HG02852 (cell line): ENCODE measurements around the gene TMEM253.

Experiments
- ATAC-seq: cut with Tn5 transposase; IDR thresholded peaks from one replicate; pipeline ENCODE4 v1.9.1; 2021; ENCODE audit warnings: mild to moderate bottlenecking, moderate library complexity; ENCODE audit not compliant: unreplicated experiment

TMEM253 gene

DNA sequence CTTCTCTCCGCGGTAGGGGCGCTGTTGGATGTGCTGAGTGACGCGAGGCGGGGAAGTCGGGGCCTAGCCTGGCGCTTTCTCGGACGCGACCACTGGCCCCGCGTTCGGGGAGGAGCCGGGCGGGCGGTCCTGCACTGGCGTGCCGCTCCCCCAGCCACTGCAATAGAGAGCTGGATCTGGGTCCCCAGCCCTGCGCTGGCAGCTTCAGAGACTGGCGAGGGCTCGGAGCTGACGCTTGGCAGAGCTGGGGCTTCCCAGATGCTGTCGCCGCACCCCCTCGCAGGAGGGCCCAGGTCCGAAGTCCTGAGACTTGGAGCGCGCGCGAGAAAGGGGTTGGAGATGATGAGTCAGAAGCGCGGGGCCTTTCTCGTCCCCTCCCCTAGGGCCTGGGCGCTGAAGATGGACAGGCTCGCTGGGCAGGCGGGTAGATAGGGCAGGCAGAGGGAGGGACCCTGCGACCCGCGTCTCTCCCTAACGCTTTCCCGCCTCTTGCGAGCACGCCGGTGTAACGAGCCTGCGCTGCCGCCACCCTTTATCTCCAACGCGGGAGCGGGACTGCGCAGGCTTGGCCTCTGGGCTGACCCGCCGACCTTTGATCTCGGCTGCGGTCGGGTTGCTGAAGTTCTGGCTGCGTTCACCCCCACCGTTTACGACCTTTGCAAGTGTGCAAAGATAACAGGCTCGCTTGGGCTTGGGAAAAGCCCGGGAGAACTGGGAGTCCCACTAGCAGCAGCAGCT, 3.0 kb downstream of the TMEM253 start:
- ATAC-seq = peak; percentile 94

DNA sequence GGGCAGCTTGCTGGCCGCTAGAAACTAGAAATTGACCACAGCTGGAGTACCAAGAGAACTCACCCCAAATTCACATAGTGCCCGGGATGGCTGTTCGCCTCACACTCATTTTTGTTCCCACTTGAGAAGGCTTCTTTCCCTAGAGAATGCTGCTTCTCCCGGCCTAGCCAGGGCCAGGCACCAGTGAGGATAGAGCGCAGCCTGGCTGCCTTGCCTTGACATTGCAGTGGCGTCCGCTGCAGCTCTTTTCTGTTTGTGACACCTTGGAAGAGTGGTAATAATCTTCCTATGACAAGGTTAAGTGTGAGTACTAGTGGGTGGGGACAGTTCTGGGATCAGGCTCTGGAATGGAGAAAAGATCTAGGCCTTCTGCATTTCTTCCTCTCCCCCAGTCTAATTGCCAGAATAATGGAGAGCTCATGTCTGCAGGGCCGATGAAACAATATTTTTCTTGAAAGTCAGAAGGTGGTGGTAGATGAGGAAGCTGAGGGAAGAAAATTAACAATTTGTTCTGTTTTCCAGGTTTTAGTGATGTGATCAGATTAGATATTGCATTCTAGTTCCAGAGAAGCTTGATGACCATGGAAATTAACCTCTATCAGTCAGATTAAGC, 3.7 kb downstream of the TMEM253 start:
- ATAC-seq = peak; percentile 34

DNA sequence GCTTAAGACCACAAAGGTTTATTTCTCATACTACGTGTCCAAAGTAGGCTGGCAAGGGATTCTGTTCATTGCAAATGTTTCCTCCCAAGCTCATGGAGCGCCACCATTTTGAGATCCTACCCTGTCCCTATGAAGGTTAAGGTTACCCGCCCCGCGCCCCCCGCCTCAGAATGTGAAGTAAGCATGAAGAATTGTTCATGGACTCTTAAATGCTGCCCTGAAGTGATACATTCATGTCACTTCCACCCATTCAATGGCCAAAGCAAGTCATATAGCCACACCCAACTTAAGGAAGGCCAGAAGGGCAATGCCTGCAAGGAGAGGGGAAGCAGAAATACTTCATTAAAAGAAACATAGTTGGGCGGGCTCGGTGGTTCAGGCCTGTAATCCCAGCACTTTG, 4.2 kb downstream of the TMEM253 start:
- no peak for ATAC-seq

DNA sequence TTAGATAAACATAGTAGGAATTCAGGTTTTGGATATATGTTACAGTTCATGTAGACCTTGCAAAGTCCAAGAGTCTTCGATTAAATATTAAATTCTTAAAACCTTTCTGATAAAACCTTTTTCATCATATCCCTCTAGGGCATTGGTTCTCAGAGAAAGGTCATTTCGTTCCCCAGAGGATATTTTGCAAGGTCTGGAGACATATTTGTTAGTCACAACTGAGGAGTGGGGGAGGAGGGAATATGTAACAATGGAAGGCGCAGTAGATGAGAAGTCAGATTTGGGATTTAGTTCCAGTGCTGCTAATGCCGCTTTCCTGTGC, 5.3 kb downstream of the TMEM253 start:
- no peak for ATAC-seq

DNA sequence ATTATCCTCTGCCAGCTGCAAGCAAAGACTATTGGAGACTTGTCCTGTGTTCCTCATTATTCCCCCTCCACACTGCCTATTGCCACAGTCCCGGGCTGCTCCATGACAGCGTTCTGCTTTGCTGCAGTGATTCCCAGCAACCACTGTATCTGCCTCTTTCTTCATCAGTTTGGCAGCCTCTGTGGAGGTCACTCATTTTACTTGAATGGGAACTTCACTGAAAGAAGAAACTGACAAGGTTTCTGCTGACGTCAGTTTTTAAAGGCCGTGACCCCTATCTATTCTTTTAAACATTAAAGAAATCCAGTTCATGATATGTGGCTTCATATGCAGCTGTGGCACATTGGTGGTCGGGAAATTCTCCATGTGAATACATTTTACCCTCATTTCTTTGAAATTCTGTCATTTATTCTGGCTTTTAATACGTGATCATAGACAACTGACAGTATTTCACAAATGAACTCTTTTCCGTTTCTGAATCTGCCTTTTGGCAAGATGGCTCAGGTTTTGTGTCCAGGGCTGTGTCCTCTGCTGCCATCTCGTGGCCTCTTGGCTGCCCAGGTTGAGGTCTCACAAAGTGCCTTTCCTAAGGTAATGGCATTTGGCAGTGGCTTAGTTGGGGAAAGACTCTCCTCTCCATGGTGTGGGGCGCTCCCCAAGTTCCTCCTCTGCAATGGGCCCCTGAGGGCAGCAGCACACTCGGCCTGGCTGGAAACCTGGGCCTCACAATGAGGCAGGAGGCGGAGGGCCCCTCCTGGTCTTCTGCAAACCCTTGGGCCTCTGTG, 5.8 kb downstream of the TMEM253 start:
- ATAC-seq = no peak

DNA sequence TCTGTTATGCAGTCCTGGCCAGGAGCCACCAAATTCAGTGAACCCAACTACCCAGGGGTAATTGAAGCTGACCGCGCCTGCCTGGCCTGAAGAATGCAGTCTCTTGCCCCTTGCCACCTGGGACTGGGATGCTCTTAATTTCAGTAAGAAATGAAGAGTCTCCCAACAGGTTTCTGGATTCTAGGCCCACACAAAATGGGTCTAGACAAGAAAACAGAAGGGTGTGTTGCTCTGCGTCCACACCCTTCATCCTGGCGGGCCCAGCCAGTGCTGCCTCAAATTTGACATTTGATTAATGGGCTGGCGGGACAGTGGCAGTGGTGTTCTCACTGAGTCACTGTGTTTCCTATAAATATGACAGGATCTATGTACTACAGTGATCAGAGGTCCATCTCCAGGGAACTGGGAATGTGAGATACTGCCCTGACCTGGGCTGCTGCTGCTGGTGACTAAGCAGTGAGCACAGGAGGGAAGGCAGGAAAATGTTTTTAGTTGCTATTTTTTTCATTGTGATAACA, 6.5 kb downstream of the TMEM253 start:
- no peak for ATAC-seq

DNA sequence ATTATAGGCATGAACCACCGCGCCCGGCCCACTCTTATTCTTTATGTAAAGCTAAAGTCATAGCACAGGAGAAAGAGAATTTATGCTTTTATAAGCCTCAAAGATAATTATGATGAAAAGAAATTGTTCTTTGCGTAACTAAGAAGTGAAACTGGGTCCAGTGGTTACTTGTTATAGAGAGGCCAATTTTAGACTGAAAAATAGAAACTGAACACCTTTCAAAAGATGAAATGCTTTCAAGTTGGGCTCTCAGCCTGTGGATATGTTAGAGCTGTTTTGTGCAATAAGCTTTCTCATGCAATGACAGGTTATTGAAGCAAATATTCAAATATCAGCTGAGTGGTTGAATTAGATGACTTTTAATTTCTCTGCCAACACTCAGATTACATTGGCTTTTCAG, 7.9 kb downstream of the TMEM253 start:
- ATAC-seq = no peak

DNA sequence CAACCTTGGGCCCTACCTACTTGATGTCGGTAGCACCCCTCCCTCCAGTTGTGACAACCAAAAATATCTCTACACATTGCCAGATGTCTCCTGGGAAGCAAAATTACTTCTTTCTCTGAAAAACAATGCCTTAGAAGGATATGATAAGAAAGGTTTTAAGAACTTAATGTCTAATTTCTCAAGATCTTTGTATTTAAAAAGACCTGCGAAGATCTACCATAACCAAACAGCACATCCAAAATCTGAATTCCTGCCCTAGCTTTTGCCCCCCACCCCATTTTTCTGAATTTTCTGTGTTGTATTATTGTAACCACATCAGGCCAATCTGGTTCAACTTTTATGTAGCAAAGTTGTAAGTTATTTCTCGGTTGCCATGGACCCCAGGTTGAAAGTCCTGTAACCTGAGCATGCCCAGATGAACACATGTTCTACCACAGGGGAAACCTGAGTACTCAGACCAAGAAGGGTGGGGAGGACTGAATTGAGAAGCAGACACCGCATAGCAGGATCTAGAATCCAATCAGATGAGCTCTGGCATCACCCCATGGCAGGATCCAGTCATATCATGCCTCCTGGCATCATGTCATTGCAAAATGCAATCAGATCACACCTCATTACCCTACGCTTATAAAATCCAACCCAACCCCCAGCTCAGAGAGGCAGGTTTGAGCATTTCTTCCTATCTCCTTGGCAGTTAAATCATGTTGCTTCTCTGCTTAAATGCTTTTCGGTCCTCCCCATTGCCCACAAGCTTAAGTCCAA, 8.7 kb downstream of the TMEM253 start:
- ATAC-seq = peak; percentile 73

DNA sequence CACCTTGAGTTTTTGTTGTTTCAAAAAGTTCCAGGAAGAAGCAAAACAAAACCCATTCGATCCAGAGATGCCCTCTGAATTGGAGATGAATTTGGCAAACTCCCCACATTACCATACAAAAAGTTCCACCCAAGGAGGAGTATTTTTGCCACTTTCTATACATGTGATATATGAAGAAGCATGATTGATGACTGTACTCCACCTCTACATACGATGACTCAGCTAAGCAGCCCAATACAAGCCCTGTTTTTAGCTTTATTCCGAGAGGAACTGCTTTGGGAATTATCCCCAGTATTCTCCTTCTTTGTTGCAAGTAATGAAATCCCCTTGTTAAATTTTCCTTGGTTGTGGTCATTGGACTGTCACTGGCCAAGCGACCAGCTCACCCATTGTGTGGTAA, 11.4 kb downstream of the TMEM253 start:
- ATAC-seq = no peak

DNA sequence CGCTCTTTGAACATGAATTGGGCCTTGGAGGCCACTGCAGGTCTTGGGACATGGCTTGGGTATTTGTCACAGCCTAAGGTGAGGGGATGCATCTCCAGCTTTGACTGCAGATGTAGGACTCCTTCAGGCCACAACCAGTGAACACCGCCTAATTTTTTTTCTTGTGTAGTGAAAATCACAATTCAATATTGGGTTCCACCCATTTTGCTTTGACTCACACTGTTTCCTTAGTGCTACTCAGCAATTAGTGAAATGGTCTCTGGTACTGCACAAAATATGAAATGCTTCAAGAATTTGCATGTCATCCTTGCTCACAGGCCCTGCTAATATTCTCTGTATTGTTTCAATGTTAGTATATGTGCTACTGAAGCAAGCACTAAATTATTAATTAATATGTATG, 12.5 kb downstream of the TMEM253 start:
- no peak for ATAC-seq

DNA sequence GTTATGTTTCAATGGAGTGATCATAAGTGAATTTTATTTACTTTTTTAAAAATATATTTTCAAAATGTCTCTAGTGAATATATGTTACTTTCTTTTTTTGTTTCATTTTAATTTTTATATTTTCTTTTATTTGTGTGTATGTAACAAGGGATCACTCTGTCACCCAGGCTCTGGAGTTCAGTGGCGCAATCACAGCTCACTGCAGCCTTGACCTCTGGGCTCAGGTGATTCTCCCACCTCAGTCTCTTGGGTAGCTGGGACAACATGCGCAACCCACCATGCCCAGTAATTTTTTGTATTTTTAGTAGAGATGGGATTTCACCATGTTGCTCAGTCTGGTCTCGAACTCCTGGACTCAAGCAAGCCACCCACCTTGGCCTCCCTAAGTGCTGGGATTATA, 18.1 kb downstream of the TMEM253 start:
- no peak for ATAC-seq

DNA sequence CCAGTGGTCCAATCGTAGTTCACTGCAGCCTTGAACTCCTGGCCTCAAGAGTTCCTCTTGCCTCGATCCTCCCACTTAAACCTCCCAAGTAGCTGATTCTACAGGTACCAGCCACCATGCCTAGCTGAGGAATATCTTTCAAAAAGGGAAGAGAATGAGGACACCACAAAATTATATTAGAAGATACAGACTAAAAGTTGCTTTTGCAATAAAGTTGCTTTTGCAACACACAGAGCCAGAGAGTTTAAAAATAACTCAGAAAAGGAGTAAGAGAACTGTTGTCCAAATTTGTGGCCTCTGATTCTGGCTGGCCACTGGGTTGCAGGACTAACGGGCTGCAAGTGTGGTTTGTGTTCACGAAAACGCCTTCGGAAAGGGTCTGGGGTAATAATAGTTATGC, 19.8 kb downstream of the TMEM253 start:
- no peak for ATAC-seq

DNA sequence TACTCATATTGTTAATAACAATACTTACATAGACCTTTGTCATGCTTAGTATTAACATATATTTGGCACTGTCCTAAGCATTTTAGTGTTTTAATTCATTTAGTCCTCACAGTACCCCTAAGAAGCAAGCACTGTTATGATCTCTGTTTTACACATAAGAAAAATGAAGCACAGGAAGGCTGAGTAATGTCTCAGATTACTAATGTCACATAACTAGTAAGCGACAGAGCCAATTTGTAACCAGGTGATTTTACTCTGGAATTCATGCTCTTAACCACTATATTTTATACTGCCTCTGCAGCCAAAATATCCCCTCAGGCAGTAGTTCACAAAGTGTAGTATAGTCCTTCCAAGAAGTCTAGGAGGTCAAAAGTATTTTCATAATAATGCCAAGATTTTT, 20.3 kb downstream of the TMEM253 start:
- no peak for ATAC-seq

DNA sequence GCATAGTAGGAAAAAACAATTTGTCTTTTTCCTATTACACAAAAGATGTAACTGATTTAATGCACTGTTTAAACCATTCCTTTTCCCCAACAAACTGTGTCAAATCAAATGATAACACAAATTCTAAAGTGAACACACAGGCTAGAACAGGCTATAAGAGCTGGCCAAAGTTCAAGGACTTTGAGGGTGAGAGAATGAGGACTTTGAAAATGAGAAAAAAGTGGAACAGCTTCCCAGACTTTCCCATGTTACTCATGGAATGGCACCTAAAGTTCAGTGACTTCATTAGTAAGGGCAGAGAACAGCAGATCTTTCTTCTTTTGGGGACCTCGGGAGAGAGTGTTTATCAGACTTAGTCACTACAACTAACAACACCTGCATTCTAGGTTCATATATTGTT, 22.6 kb downstream of the TMEM253 start:
- ATAC-seq = no peak

DNA sequence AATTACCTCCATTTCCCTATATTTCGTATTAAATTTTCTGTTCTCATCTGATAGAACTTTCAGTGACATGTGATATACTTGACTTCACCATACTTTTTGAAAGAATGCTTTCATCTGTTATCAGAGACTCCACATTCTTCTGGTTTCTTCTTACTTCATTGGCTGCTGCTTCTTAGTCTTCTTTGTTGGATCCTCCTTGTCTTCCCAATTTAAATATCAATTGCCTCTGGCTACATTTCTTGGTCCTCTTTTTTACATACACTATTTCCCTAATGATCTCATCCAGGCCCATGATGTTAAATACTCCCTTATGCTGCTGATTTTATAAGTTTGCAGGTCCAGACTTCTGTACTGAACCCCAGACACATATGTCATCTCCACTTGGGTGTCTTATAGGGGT, 33.0 kb downstream of the TMEM253 start:
- no peak for ATAC-seq

DNA sequence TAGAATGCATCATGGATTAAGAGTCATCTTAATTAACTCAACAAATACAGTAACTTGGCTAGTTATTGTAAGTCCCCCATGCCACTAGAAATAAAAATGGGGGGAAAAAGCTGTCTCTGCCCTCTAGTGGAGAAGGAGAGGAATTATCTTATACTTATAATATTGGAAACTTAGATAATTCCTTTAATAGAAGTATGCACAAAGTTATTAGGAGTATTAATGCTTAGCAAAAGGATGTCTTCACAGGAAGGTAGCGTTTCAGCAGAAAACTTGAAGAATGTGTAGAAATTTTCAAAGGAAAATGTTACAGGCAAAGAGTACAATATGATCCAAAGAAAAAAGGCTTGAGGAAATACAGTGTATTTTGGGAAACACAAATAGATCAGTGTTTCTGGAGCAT, 35.2 kb downstream of the TMEM253 start:
- ATAC-seq = no peak

DNA sequence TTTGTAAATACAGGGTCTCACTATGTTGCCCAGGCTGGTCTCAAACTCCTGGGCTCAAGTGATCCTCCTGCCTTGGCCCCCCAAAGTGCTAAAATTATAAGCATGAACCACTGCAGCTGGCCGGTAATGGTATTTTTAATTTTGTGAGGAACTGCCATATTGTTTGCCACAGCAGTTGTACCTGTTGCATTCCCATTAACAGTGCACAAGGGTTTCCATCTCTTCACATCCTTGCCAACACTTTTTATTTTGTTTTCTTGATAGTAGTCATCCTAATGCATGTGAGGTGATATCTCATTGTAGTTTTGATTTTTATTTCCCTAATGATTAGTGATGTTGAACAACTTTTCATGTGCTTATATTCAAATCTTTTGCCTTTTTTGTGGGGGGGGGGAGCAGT, 41.5 kb downstream of the TMEM253 start:
- no peak for ATAC-seq

DNA sequence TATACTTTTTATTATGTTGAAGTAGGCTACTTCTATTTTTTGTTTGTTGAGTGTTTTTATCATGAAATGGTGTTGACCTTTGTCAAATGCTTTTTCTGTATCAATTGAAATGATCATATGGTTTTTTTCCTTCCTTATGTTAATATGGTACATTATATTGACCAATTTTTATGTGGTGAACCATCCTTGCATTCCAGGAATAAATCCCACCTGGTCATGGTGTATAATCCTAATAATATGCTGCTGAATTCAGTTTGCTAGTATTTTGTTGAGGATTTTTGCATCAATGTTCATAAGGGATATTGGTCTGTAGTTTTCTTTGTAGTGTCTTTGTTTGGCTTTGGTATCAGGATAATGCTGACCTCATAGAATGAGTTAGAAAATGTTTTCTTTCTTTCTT, 44.6 kb downstream of the TMEM253 start:
- no peak for ATAC-seq

DNA sequence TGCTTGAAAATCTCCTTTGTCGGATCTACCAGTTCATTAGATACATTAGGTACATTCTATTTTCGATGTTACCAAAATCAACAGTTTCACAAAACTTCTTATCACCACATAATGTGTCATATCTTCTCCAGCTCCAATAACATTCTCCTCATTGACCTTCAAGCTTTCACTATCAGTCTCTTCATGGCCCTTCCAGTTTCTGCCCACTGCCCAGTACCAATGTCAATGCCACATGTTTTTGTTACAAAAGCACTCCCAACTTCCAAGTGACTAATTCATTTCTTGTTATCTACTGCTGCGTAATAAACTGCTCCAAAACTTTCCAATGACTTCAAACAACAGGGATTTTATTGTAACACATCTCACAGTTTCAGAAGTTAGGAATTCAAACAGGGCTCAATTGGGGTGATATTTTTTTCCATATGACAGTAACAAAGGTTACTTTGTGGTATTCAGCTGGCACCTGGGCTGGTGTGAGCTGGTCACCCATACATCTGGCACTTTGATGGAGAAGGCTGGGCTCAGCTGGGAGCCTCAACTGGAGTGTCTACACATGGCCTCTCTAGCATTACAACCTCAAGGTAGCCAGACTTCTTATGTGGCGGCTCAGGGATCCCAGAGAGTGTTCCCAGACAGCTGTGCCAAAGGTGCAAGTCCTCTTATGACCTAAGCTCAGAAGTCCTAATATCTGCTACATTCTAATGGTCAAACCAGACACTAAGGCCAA, 48.9 kb downstream of the TMEM253 start:
- no peak for ATAC-seq
